ENCODE data around the gene ACTL7B.

Gene ACTL7B

DNA sequence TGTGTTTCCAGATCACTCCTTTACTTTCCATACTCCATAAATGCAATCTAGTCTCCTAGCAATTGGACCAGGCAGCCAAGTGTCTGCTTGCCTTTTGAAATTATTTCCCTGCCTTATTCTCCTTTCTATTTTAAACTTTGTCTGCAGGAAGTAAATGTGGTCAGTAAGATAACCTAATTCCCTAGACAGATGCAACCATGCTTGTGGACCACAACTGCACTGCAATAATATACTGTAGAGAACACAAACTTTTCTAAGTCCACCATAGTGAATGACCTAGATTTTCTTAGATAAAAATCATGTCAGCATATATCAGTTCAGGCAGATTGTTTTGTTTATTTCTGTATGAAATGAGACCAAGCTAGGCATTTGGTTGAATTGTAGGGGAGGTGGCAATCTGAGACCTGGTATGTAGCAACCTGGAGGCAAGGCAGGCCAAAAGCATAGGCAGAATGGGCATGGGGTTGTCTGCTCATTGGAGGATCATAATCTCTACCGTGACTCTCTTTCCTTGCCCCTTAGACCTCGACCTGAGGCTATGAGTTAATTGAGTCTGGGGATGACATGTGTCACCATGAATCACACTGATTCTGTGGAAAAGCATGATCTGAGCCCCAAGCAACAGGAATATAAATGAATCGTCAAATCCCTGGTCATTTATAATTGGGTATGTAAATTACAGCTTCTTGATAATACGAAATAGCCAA lies 20.7 kb downstream of the ACTL7B start:
- Histone ChIP-seq H3K27me3 (ENCODE audit: insufficient read depth, poor library complexity, severe bottlenecking) (no peaks in the 10 kb centered on the region), H3K4me3 (replicated peaks; ENCODE audit: insufficient read depth, low read length) (no peak overlapping the region), H3K27ac (replicated peaks) (no peak overlapping the region)
- TF ChIP-seq, protein P1, sequence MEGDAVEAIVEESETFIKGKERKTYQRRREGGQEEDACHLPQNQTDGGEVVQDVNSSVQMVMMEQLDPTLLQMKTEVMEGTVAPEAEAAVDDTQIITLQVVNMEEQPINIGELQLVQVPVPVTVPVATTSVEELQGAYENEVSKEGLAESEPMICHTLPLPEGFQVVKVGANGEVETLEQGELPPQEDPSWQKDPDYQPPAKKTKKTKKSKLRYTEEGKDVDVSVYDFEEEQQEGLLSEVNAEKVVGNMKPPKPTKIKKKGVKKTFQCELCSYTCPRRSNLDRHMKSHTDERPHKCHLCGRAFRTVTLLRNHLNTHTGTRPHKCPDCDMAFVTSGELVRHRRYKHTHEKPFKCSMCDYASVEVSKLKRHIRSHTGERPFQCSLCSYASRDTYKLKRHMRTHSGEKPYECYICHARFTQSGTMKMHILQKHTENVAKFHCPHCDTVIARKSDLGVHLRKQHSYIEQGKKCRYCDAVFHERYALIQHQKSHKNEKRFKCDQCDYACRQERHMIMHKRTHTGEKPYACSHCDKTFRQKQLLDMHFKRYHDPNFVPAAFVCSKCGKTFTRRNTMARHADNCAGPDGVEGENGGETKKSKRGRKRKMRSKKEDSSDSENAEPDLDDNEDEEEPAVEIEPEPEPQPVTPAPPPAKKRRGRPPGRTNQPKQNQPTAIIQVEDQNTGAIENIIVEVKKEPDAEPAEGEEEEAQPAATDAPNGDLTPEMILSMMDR (IDR thresholded peaks at IDR 0.05; ENCODE audit: insufficient read depth, low read length): no peak
- no peak for TF ChIP-seq SPI1 (IDR thresholded peaks at IDR 0.05; ENCODE audit: borderline replicate concordance, low read depth)
- no peak for DNase-seq (ENCODE audit: low read depth in 1 of 2, low spot score in 1 of 2)

DNA sequence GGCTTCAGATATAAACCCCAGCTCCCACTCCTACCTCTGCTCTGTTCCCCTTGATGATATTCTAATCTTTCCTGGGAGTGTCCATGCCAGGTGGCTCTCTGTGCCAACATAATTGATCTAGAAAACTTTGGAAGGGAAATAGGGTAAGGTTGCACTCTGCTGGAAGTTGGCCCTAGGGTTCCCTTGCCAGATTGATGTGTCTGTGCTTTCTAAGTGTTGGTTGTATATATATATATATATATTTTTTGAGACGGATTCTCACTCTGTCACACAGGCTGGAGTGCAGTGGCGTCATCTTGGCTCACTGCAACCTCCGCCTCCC lies 23.6 kb downstream of the ACTL7B start:
- Histone ChIP-seq H3K4me3 (replicated peaks; ENCODE audit: insufficient read depth, low read length) (no peak overlapping the region), H3K27me3 (ENCODE audit: insufficient read depth, poor library complexity, severe bottlenecking) (no peaks in the 10 kb centered on the region), H3K27ac (replicated peaks) (no peak overlapping the region)
- DNase-seq (ENCODE audit: low read depth in 1 of 2, low spot score in 1 of 2): no peak
- TF ChIP-seq, protein P1 (IDR thresholded peaks at IDR 0.05; ENCODE audit: insufficient read depth, low read length): no peak
- TF ChIP-seq SPI1 (IDR thresholded peaks at IDR 0.05; ENCODE audit: borderline replicate concordance, low read depth) (no peak), GABPA (IDR thresholded peaks at IDR 0.05; ENCODE audit: low read depth) (no peak), POLR2AphosphoS5 (IDR thresholded peaks at IDR 0.05; ENCODE audit: low read depth) (no peak)
- TF ChIP-seq, protein P2, sequence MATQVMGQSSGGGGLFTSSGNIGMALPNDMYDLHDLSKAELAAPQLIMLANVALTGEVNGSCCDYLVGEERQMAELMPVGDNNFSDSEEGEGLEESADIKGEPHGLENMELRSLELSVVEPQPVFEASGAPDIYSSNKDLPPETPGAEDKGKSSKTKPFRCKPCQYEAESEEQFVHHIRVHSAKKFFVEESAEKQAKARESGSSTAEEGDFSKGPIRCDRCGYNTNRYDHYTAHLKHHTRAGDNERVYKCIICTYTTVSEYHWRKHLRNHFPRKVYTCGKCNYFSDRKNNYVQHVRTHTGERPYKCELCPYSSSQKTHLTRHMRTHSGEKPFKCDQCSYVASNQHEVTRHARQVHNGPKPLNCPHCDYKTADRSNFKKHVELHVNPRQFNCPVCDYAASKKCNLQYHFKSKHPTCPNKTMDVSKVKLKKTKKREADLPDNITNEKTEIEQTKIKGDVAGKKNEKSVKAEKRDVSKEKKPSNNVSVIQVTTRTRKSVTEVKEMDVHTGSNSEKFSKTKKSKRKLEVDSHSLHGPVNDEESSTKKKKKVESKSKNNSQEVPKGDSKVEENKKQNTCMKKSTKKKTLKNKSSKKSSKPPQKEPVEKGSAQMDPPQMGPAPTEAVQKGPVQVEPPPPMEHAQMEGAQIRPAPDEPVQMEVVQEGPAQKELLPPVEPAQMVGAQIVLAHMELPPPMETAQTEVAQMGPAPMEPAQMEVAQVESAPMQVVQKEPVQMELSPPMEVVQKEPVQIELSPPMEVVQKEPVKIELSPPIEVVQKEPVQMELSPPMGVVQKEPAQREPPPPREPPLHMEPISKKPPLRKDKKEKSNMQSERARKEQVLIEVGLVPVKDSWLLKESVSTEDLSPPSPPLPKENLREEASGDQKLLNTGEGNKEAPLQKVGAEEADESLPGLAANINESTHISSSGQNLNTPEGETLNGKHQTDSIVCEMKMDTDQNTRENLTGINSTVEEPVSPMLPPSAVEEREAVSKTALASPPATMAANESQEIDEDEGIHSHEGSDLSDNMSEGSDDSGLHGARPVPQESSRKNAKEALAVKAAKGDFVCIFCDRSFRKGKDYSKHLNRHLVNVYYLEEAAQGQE (IDR thresholded peaks at IDR 0.05; ENCODE audit: insufficient replicate concordance, low read depth): no peak

DNA sequence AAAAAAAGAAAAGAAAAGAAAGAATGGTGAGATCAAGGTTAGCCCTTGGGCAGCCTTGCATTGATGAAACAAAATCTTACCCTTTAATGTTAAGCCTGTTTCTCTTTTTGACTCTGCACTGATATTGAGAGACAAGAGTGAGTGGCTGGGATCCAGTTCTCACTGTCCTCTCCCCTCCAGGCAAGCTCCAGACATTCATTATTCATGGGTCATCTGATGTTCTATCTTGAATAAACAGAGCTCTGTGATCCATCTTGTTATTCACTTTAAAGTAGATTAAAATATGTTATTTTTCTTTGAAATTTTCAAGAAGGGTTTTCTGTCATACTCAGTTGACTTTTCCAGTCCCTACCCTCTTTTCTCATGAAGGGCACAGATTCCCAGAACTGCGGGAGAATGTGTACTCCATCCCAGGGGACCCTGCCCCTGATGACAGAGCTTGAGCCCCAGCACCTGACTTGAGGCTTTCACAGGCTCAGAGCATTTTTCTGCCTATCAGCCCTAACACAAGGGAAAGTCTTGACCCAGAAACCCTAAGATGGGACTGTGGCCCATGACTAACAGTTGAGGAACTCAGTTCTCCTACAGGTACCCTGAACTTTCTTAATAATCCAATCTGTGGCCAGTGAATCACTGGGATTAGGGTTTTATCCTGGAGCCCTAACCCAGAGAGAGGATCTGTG lies 24.1 kb downstream of the ACTL7B start:
- no peaks in the 10 kb centered on the region for H3K27me3 ChIP-seq (ENCODE audit: insufficient read depth, poor library complexity, severe bottlenecking)
- TF ChIP-seq, protein P1 (IDR thresholded peaks at IDR 0.05; ENCODE audit: insufficient read depth, low read length): no peak
- TF ChIP-seq POLR2AphosphoS5 (IDR thresholded peaks at IDR 0.05; ENCODE audit: low read depth) (no peak), SPI1 (IDR thresholded peaks at IDR 0.05; ENCODE audit: borderline replicate concordance, low read depth) (no peak), GABPA (IDR thresholded peaks at IDR 0.05; ENCODE audit: low read depth) (no peak)
- TF ChIP-seq, protein P2 (IDR thresholded peaks at IDR 0.05; ENCODE audit: insufficient replicate concordance, low read depth): no peak
- H3K27ac ChIP-seq (replicated peaks): no peak overlapping the region
- no peak overlapping the region for H3K4me3 ChIP-seq (replicated peaks; ENCODE audit: insufficient read depth, low read length)
- DNase-seq (ENCODE audit: low read depth in 1 of 2, low spot score in 1 of 2): no peak
